ENCODE results near the gene ANKRD6. TPM values are rescaled to one million over a fixed set of nuclear protein-coding genes. Genes with fewer than 3 reads are reported as not detected.

ANKRD6 gene
- total and polyA plus RNA-seq, 7 experiments from 2014 or later, result 0.71 to 6.6 (median 3.3) TPM

DNA sequence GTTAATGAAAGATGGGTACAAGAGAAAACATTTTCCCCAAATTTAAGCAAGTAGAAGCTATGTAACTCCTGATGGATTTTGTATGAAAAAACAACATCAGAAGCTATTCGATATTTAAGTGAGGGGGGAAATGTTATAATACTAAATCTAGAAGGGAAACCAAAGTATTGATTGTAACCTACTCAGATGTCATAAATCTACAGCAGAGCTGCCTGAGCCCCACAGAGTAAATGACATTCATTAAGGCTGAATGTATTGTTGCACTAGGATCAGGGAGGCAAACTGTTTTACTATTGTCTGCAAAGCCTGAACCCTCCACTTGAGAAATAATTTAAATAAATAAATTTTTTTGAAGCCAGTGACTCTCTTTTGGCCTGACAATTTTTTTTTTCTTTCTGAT lies 19.3 kb downstream of the ANKRD6 start:
- Histone ChIP-seq H3K36me3 (ENCODE audit: control insufficient read depth in 2 of 3, insufficient read depth in 3 of 3, low read length in 3 of 3) (no peaks in the 10 kb centered on the region), H3K27me3 (ENCODE audit: control insufficient read depth in 2 of 2, insufficient read depth in 2 of 2, low read length in 2 of 2) (no peaks in the 10 kb centered on the region), H3K4me1 (ENCODE audit: control insufficient read depth in 2 of 2, insufficient read depth in 2 of 2, low read length in 2 of 2) (no peaks in the 10 kb centered on the region), H3K27ac (ENCODE audit: low read depth, low read length) (no peak overlapping the region), H3K4me3 (ENCODE audit: low read length) (no peak overlapping the region), H3K9me3 (ENCODE audit: control insufficient read depth in 2 of 3, low read length in 3 of 3) (no peaks in the 10 kb centered on the region)
- peaks cover 0 to 2% (median 0%) of the 10 kb centered on the region in 7 donors for H3K4me1 Mint-ChIP-seq
- ATAC-seq (no peak), DNase-seq (no peak)
- POLR2A ChIA-PET, result interaction anchor here (0.7 kb wide), 1 partner anchor 8 kb away, joined by 3 read pairs; no protein-coding TSS in a partner anchor
- H3K36me3 Mint-ChIP-seq, result peaks cover 0 to 11% (median 7%) of the 10 kb centered on the region in 5 donors
- peaks cover 0 to 3% (median 0%) of the 10 kb centered on the region in 5 donors for H3K27me3 Mint-ChIP-seq
- intact Hi-C loops (cut with micrococcal nuclease), result no loop called here
- no peak overlapping the region for H3K27ac Mint-ChIP-seq
- CTCF ChIA-PET, result interaction anchor here (1.0 to 1.2 kb wide), 2 partner anchors 11 to 20 kb away, joined by 4 to 6 read pairs; partner anchors contain the start of gene ANKRD6
- H3K4me3 Mint-ChIP-seq, result no peak overlapping the region
- H3K9me3 Mint-ChIP-seq, result peaks cover 0 to 6% (median 2%) of the 10 kb centered on the region in 11 donors

DNA sequence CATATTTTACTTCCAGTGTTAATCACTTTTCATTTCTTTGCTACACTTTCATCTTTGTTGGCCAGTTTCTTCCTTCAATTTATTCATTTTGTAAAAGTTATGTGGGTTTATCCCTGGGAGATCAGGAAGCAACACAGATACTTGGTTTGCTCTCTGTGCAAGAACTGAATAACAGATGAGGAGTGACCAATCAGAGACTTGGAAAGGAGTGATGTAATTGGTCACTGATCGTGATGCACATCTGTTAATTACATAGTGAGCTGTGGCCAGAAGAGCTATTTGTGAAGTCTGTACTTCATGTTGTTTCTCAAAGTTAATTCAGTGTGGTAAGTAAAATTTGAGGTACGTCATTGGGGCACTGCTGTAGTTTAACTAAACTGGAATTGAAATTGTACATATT lies 21.3 kb downstream of the ANKRD6 start:
- no peaks in the 10 kb centered on the region for H3K4me1 Mint-ChIP-seq
- H3K9me3 Mint-ChIP-seq, result peaks cover 0 to 6% (median 2%) of the 10 kb centered on the region in 11 donors
- no peak overlapping the region for H3K27ac Mint-ChIP-seq
- H3K27me3 Mint-ChIP-seq, result peaks cover 0 to 3% (median 0%) of the 10 kb centered on the region in 5 donors
- peaks cover 0 to 11% (median 7%) of the 10 kb centered on the region in 5 donors for H3K36me3 Mint-ChIP-seq
- Histone ChIP-seq H3K27ac (ENCODE audit: low read depth, low read length) (no peak overlapping the region), H3K27me3 (ENCODE audit: control insufficient read depth in 2 of 2, insufficient read depth in 2 of 2, low read length in 2 of 2) (no peaks in the 10 kb centered on the region), H3K4me3 (ENCODE audit: low read length) (no peak overlapping the region), H3K4me1 (ENCODE audit: control insufficient read depth in 2 of 2, insufficient read depth in 2 of 2, low read length in 2 of 2) (no peaks in the 10 kb centered on the region), H3K9me3 (ENCODE audit: control insufficient read depth in 2 of 3, low read length in 3 of 3) (no peaks in the 10 kb centered on the region), H3K36me3 (ENCODE audit: control insufficient read depth in 2 of 3, insufficient read depth in 3 of 3, low read length in 3 of 3) (no peaks in the 10 kb centered on the region)
- POLR2A ChIA-PET, result no interaction called here
- intact Hi-C loops (cut with micrococcal nuclease), result no loop called here
- no peak for DNase-seq
- no peak for ATAC-seq
- no peak overlapping the region for H3K4me3 Mint-ChIP-seq
- CTCF ChIA-PET, result no interaction called here

DNA sequence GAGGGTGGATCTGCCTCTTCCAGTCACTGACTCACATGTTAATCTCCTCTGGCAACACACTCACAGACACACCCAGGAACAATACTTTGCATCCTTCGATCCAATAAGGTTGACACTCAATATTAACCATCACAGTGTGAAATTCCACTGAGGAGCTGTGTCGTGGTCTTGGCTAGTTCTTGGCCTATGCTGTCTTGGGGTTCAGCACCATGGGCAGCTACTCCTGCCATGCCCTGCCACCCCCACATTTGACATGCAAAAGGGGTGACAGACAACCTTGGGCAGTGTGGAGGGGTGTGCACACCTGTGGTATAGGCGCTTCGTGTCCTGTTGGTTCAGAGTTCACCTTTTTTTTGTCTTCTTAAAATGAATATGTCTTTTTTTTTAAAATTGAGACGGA lies 25.8 kb downstream of the ANKRD6 start:
- Histone ChIP-seq H3K27me3 (ENCODE audit: control insufficient read depth in 2 of 2, insufficient read depth in 2 of 2, low read length in 2 of 2) (no peaks in the 10 kb centered on the region), H3K27ac (ENCODE audit: low read depth, low read length) (no peak overlapping the region), H3K9me3 (ENCODE audit: control insufficient read depth in 2 of 3, low read length in 3 of 3) (no peaks in the 10 kb centered on the region), H3K4me1 (ENCODE audit: control insufficient read depth in 2 of 2, insufficient read depth in 2 of 2, low read length in 2 of 2) (no peaks in the 10 kb centered on the region), H3K36me3 (ENCODE audit: control insufficient read depth in 2 of 3, insufficient read depth in 3 of 3, low read length in 3 of 3) (no peaks in the 10 kb centered on the region), H3K4me3 (ENCODE audit: low read length) (no peak overlapping the region)
- H3K36me3 Mint-ChIP-seq, result peaks cover 0 to 11% (median 7%) of the 10 kb centered on the region in 5 donors
- no peaks in the 10 kb centered on the region for H3K4me1 Mint-ChIP-seq
- peaks cover 0 to 6% (median 2%) of the 10 kb centered on the region in 11 donors for H3K9me3 Mint-ChIP-seq
- no peaks in the 10 kb centered on the region for H3K27me3 Mint-ChIP-seq
- intact Hi-C loops (cut with micrococcal nuclease), result no loop called here
- ATAC-seq (no peak), DNase-seq (no peak)
- ChIA-PET CTCF (no interaction called here), POLR2A (interaction anchor here (0.6 kb wide), 1 partner anchor 311 kb away, joined by 3 read pairs; no protein-coding TSS in a partner anchor)
- no peak overlapping the region for H3K4me3 Mint-ChIP-seq
- H3K27ac Mint-ChIP-seq, result no peak overlapping the region

DNA sequence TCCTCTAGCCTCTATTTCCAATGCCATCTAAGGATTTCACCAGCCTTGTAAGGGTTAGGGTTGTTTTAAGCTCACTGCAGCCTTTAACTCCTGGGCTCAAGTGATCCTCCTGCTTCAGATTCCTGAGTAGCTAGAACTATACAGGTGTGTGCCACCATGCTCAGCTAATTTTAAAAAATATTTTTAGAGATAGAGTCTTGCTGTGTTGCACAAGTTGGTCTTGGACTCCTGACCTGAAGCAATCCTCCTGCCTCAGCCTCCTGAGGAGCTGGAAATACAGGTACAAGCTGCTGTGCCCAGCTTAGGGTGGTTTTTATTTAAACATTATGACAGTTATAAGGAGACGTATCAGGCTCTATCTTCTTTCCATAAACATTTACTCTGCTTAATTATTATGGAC lies 26.5 kb downstream of the ANKRD6 start:
- ChIA-PET CTCF (no interaction called here), POLR2A (no interaction called here)
- H3K27me3 Mint-ChIP-seq, result no peaks in the 10 kb centered on the region
- H3K27me3 ChIP-seq (ENCODE audit: control insufficient read depth in 2 of 2, insufficient read depth in 2 of 2, low read length in 2 of 2), result no peaks in the 10 kb centered on the region
- no peak overlapping the region for H3K4me3 Mint-ChIP-seq
- peaks cover 0 to 2% (median 0%) of the 10 kb centered on the region in 7 donors for H3K4me1 Mint-ChIP-seq
- no peaks in the 10 kb centered on the region for H3K9me3 ChIP-seq (ENCODE audit: control insufficient read depth in 2 of 3, low read length in 3 of 3)
- H3K4me3 ChIP-seq (ENCODE audit: low read length), result no peak overlapping the region
- DNase-seq, result no peak
- no peak overlapping the region for H3K27ac ChIP-seq (ENCODE audit: low read depth, low read length)
- peaks cover 0 to 6% (median 2%) of the 10 kb centered on the region in 11 donors for H3K9me3 Mint-ChIP-seq
- H3K27ac Mint-ChIP-seq, result no peak overlapping the region
- intact Hi-C loops (cut with micrococcal nuclease), result no loop called here
- no peaks in the 10 kb centered on the region for H3K4me1 ChIP-seq (ENCODE audit: control insufficient read depth in 2 of 2, insufficient read depth in 2 of 2, low read length in 2 of 2)
- no peak for ATAC-seq
- no peaks in the 10 kb centered on the region for H3K36me3 ChIP-seq (ENCODE audit: control insufficient read depth in 2 of 3, insufficient read depth in 3 of 3, low read length in 3 of 3)
- peaks cover 0 to 11% (median 7%) of the 10 kb centered on the region in 5 donors for H3K36me3 Mint-ChIP-seq

DNA sequence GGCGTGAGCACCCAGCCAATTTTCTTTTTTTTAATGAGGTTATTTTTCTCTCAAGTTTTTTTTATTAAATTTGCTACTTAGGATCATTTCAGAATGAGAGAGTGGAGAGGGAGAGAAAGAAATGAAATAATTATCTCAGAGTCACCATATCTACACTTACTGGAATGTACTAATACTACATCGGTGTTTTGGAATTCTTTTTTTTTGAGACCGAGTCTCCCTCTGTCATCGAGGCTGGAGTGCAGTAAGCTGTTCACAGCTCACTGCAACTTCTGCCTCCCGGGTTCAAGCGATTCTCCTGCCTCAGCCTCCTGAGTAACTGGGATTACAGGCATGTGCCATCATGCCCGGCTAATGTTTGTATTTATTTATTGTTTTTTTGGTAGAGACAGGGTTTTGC lies 27.8 kb downstream of the ANKRD6 start:
- Histone ChIP-seq H3K36me3 (ENCODE audit: control insufficient read depth in 2 of 3, insufficient read depth in 3 of 3, low read length in 3 of 3) (no peaks in the 10 kb centered on the region), H3K9me3 (ENCODE audit: control insufficient read depth in 2 of 3, low read length in 3 of 3) (no peaks in the 10 kb centered on the region), H3K27me3 (ENCODE audit: control insufficient read depth in 2 of 2, insufficient read depth in 2 of 2, low read length in 2 of 2) (no peaks in the 10 kb centered on the region), H3K4me1 (ENCODE audit: control insufficient read depth in 2 of 2, insufficient read depth in 2 of 2, low read length in 2 of 2) (no peaks in the 10 kb centered on the region), H3K27ac (ENCODE audit: low read depth, low read length) (no peak overlapping the region), H3K4me3 (ENCODE audit: low read length) (no peak overlapping the region)
- H3K4me1 Mint-ChIP-seq, result peaks cover 0 to 5% (median 0%) of the 10 kb centered on the region in 7 donors
- intact Hi-C loops (cut with micrococcal nuclease), result no loop called here
- ChIA-PET CTCF (no interaction called here), POLR2A (no interaction called here)
- DNase-seq (no peak), ATAC-seq (no peak)
- no peak overlapping the region for H3K27ac Mint-ChIP-seq
- H3K36me3 Mint-ChIP-seq, result peaks cover 0 to 6% (median 4%) of the 10 kb centered on the region in 5 donors
- peaks cover 0 to 4% (median 1%) of the 10 kb centered on the region in 11 donors for H3K9me3 Mint-ChIP-seq
- no peaks in the 10 kb centered on the region for H3K27me3 Mint-ChIP-seq
- H3K4me3 Mint-ChIP-seq, result no peak overlapping the region

DNA sequence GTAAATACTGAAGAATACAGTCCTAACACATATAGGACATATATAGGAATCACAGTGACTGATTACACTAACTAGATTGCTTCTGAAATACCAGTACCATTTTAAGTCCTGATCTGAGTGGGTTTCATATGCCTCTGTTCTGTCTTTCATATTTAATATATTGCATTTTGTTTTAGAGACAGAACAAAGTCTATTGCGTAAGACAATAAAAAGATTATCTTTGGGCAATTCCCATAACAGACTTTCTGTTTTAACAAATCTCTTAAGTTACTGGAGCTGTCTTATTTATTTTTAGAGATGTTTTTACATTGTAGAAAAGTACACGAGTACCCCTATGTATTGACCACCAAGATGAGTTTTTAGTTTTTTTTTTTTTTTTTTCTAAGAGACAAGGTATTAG lies 29.6 kb downstream of the ANKRD6 start:
- Histone ChIP-seq H3K27ac (ENCODE audit: low read depth, low read length) (no peak overlapping the region), H3K36me3 (ENCODE audit: control insufficient read depth in 2 of 3, insufficient read depth in 3 of 3, low read length in 3 of 3) (no peaks in the 10 kb centered on the region), H3K27me3 (ENCODE audit: control insufficient read depth in 2 of 2, insufficient read depth in 2 of 2, low read length in 2 of 2) (no peaks in the 10 kb centered on the region), H3K9me3 (ENCODE audit: control insufficient read depth in 2 of 3, low read length in 3 of 3) (no peaks in the 10 kb centered on the region), H3K4me1 (ENCODE audit: control insufficient read depth in 2 of 2, insufficient read depth in 2 of 2, low read length in 2 of 2) (no peaks in the 10 kb centered on the region), H3K4me3 (ENCODE audit: low read length) (no peak overlapping the region)
- CTCF ChIA-PET, result no interaction called here
- ATAC-seq (no peak), DNase-seq (no peak)
- POLR2A ChIA-PET, result interaction anchor here (0.7 kb wide), 1 partner anchor 174 kb away, joined by 5 read pairs; no protein-coding TSS in a partner anchor
- Mint-ChIP-seq H3K27ac (no peak overlapping the region), H3K9me3 (no peaks in the 10 kb centered on the region), H3K4me3 (no peak overlapping the region), H3K27me3 (no peaks in the 10 kb centered on the region), H3K36me3 (no peaks in the 10 kb centered on the region), H3K4me1 (peaks cover 0 to 5% (median 0%) of the 10 kb centered on the region in 7 donors)
- intact Hi-C loops (cut with micrococcal nuclease), result no loop called here

DNA sequence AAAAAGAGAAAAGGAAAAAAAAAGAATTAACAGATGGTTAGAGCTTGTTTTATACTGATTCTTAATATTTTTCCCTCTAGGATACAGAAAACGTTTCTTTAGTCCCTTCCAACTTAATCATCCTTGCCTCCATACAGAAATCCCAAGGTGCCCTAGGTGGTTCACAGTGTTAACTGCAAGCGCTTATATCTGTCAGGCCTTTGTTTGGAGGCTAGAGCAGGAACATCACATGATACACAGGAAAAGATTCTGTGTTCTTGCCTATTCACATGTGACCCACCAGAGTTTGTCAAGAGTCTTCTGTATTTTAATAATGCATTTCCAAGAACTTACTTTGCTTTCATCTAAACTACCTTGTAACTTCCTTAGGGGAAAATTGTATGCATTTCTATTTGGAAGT lies 31.3 kb downstream of the ANKRD6 start:
- POLR2A ChIA-PET, result no interaction called here
- CTCF ChIA-PET, result no interaction called here

More for the DNA sequence above, 31.3 kb downstream of the ANKRD6 start:
- H3K27me3 ChIP-seq (ENCODE audit: control insufficient read depth in 2 of 2, insufficient read depth in 2 of 2, low read length in 2 of 2), result no peaks in the 10 kb centered on the region
- Mint-ChIP-seq H3K4me3 (no peak overlapping the region), H3K27me3 (peaks cover 0 to 9% (median 0%) of the 10 kb centered on the region in 5 donors), H3K4me1 (peaks cover 0 to 5% (median 0%) of the 10 kb centered on the region in 7 donors), H3K9me3 (no peaks in the 10 kb centered on the region), H3K27ac (no peak overlapping the region), H3K36me3 (no peaks in the 10 kb centered on the region)
- no peak overlapping the region for H3K27ac ChIP-seq (ENCODE audit: low read depth, low read length)
- H3K4me3 ChIP-seq (ENCODE audit: low read length), result no peak overlapping the region
- intact Hi-C loops (cut with micrococcal nuclease), result no loop called here
- H3K4me1 ChIP-seq (ENCODE audit: control insufficient read depth in 2 of 2, insufficient read depth in 2 of 2, low read length in 2 of 2), result no peaks in the 10 kb centered on the region
- H3K9me3 ChIP-seq (ENCODE audit: control insufficient read depth in 2 of 3, low read length in 3 of 3), result no peaks in the 10 kb centered on the region
- H3K36me3 ChIP-seq (ENCODE audit: control insufficient read depth in 2 of 3, insufficient read depth in 3 of 3, low read length in 3 of 3), result no peaks in the 10 kb centered on the region
- no peak for DNase-seq
- no peak for ATAC-seq

Data from naive thymus-derived CD4-positive, alpha-beta T cell (primary cell).